NCI-H345 (cell line): ENCODE results near the gene CTRB1.
"Not testable (repeated sequence)": the region's sequence is repeated elsewhere in the genome, so short reads cannot be mapped to it uniquely, and the experiment has no call there.

Experiments used
- DNase-seq: peaks from one replicate; lab custom pipeline; 2025; lab: John Stamatoyannopoulos, UW

The CTRB1 gene

GRCh38 chr16:75241955-75242354 is 23.2 kb downstream of the CTRB1 start:
- no peak for DNase-seq

- DNase-seq = not testable (repeated sequence)
These were observed 23.8 kb downstream of the CTRB1 start for GRCh38 chr16:75242436-75243078.

- no peak for DNase-seq
These were observed 25.0 kb downstream of the CTRB1 start for GRCh38 chr16:75243667-75244224.

- no peak for DNase-seq
These were observed 25.5 kb downstream of the CTRB1 start for GRCh38 chr16:75244225-75244809.

GRCh38 chr16:75244844-75245758 is 26.3 kb downstream of the CTRB1 start:
- DNase-seq = no peak

DNA sequence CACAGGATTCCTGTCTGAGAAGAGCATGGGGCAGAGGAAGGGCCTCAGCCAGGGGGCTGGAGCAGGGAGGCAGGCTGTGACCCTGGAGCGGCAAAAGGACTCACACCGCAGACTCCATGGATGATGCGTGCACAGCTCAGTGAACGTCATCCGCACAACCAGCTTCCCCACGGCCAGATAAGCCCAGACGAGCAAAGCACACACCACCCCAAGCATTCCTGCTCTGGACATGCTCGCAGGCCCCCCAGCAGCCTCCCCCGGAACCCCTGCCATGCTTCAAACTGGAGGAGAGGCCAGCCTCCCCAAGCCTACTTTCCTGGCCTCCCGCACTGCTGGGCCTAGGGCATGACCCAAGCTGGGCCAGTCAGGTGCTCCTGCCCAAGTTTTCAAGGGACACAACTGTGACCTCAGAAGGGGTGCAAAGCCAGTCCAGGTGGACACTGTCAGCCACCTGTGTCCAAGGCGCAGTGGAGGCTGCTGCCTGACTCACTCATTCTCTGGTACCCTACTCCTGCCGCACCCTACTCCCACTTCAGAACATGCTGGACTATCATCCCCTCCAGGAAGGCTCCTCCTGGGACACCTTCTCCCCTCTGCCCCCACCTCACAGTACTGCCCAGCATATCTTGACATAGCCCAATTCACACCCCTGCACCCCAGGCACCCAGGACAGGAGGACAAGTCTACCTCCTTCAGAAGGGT is 27.9 kb downstream of the CTRB1 start:
- no peak for DNase-seq

- DNase-seq = no peak
These were observed 28.5 kb downstream of the CTRB1 start for GRCh38 chr16:75247249-75247648.

- DNase-seq = no peak
These were observed 29.4 kb downstream of the CTRB1 start for GRCh38 chr16:75248142-75248535.

DNA sequence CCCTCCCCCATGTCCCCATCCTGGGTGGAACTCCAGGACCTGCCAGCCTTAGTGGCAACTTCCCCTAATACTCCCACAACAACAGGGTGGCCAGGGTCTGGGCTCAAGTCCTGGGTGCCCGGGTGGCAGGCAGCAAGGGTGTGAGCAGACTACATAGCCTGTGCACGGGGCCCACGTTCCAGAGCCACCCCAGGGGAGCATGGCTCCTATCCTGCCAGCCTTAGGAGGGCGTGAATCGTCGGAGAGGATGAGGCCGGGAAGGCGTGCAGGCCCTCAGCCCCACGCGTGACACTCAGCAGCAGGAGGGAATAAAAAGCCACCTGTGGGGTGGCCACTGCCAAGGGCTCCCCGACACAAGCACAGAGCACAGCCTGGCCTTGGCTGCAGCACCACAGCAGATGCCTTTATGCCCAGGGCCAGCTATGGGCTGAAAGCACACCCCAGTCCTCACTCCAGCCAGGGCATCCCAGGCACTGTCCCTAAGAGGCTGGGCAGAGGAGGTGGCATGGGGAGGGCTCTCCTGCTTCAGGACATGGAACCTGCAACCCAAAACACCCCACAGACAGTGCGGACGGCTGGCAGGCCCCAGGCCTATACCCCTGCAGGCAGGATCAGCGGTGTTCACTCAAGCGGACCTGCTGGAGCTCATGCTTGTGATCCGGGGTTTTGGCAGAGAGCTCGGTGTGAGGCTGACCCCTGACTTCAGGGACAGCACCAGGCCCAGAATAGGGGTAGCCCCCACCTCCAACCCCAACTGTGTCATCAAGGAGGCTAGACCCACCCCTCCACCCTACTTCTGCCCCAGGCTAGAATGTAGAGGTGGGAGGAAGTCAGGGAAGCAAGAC is 30.0 kb downstream of the CTRB1 start:
- no peak for DNase-seq

DNA sequence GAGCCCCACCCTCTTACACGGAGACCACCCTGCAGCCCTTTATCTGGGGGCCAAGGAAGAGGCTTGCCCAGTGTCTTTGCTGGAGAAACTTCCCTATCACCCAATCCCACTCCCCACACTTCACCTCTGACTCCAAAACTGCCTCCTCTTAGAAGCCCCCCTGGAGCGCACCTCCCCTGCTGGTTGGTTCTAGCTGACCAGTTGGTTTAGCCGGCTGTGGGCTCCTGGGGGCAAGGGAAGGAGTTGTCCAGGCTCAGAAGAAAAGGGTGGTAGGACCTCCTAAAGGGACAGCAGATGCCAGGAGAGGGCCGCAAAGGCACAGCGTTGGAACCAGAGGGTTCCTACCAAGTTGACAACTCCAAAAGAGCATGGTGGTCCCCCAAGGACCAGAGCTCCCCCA is 30.7 kb downstream of the CTRB1 start:
- no peak for DNase-seq

DNA sequence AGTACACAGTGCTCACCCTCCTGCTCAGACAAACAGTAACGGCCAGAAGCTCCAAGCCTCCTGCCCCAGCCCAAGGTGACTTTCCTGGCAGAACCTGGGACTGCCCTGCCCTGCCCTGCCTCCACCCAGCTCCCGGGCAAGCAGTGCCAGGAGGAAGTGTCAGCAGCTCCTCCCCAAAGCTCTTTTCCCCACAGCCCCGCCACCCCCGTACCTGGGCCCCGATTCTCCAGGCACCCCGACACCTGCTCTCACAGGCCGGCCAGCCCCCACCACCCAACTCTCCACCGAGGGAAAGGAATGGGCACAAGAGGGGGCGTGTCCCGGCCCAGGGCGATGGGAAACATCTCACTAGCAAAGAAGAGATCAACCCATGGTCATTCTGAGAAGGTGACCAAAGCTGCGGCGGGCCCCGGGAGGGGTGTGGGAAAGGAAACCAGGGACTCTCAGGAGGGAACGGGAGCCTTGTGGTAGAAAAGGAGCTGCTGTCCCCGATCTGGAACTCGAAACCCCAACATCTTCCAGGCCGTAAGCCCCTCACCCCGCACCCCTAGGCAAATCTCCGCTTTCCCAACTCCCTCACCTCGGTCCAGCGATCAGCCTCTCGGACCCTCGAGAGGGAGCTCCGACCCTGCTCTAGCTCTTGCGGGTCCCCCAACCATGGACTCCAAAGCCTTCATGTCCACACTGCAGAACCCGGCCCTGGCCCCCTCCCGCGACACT is 31.5 kb downstream of the CTRB1 start:
- DNase-seq = no peak

DNA sequence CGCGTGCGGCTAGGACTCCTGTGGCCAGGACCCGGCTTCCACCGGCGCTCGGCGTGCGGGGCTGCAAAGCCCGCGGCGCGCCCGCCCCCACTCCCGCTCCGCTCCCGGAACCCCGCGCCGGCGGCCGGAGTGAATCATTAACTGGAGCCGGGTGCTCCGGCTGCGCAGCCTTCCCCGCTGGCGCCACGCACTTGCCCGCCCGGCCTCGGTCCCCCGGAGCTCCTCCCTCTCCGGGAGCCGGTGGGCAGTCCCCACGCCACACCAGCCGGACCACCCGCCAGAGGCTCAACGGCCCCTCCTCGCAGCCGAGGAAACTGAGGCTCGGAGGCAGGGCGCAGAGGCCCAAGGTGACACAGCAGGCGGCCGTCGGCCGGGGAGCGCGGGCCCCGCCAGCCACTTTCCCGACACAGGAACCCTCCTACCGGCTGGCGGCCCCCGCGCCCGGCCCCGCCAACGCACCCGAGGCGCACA is 32.1 kb downstream of the CTRB1 start:
- DNase-seq = no peak

- DNase-seq = peak; percentile 75
These were observed 32.7 kb downstream of the CTRB1 start, which contains the start of gene BCAR1 for GRCh38 chr16:75251280-75252048. BCAR1 (minus strand) TSS chr16:75251624; CDS start chr16:75251482, 142 bp downstream.

- DNase-seq = no peak
These were observed 33.5 kb downstream of the CTRB1 start for GRCh38 chr16:75252049-75252864.

- no peak for DNase-seq
These were observed 34.4 kb downstream of the CTRB1 start for GRCh38 chr16:75252946-75253911.

DNA sequence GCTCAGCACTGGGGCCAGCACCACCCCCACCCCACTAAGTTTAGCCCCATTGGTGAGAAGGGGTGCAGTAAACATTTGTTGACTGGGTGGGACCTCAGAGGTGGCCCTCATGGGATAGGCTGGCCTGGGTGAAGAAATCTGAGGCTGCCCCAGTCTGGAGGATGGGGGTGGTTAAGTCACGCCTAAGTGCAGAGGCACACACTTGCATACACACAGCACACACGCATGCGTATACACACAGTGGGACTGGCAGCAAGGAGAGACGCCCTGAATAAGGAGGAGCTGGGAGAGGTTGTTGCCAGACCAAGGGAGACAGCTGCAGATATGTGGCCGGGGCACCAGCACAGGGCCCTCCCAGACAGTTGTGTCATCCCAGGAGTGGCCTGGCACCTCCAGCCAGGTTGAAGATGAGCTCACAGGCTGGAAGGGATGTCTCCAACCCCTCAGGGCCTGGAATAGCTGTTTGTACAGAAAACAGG is 35.6 kb downstream of the CTRB1 start:
- DNase-seq = no peak

DNA sequence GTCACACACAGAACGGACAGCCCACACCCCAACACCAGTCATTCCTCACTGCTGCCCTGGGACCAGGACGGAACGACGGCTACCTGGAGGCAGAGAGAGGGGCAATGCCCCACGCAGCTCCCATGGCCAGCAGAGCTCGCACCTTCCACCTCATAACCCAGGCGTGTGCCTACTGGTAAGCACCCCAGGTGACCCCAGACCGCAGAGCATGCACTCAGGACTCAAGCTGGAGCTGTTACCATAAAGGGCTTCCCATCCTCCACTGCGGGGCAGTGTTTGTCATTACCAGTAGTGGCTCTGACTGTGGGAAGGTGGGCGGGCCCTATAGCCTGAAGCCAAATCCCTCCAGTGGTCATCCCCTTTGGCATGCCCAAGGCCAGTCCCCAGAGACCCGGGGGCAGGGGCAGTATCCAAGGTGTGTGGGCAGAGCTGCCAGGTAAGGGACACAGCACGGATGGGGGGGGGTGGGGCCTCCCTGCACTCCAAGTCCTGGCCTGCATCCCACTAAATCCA is 37.3 kb downstream of the CTRB1 start:
- DNase-seq = no peak
